Body of pancreas (tissue), 4 donors: ENCODE results near the gene SNX25.
A peak's percentile ranks its signal among the peaks of the same experiment; 100 is the strongest.

ENCODE experiments used
- CTCF ChIP-seq, 7 experiments: fragments of 450-650 bp in 4 of 7; fragments of 200-600 bp in 3 of 7; sonication (generic) in 3 of 7; IDR thresholded peaks; one replicate each; pipeline ENCODE4 v1.5.1; 2016 to 2019; ENCODE audit warnings: antibody characterized with exemption in 7 of 7
- POLR2A ChIP-seq, 3 donors: fragments of 450-650 bp; IDR thresholded peaks; one replicate each; pipeline ENCODE4 v1.6.1; 2016; ENCODE audit warnings: antibody characterized with exemption in 3 of 3, mild to moderate bottlenecking in 2 of 3

- TF ChIP-seq CTCF (IDR thresholded peaks at IDR 0.05): peak in 2 of 7 experiments; percentile 20
- TF ChIP-seq POLR2A (IDR thresholded peaks at IDR 0.05): peak; percentile 84 to 88 (median 85)
Observed at GRCh38 chr4:185395956-185396723, 186.7 kb downstream of the SNX25 start.
